Neuron (in vitro differentiated cells): ENCODE measurements around the gene RASAL2.

Source experiments
- H2AFZ ChIP-seq: one replicate; pipeline ENCODE4 v1.6.1; 2013; ENCODE audit warnings: low read depth, mild to moderate bottlenecking, inconsistent platforms, low read length, moderate library complexity
- H3K27me3 ChIP-seq: one replicate; pipeline ENCODE4 v1.6.1; 2013; ENCODE audit warnings: low read length; ENCODE audit not compliant: insufficient read depth
- H3K36me3 ChIP-seq: one replicate; pipeline ENCODE4 v1.6.1; 2013; ENCODE audit warnings: low read length; ENCODE audit not compliant: insufficient read depth
- H3K4me1 ChIP-seq: one replicate; pipeline ENCODE4 v1.6.1; 2013; ENCODE audit warnings: low read length; ENCODE audit not compliant: insufficient read depth
- H3K4me3 ChIP-seq: 2 replicates; pipeline ENCODE4 v1.5.1; 2013; ENCODE audit warnings: mild to moderate bottlenecking, low read length, moderate library complexity
- H3K9me3 ChIP-seq: one replicate; pipeline ENCODE4 v1.6.1; 2013; ENCODE audit warnings: low read length

The RASAL2 gene

DNA sequence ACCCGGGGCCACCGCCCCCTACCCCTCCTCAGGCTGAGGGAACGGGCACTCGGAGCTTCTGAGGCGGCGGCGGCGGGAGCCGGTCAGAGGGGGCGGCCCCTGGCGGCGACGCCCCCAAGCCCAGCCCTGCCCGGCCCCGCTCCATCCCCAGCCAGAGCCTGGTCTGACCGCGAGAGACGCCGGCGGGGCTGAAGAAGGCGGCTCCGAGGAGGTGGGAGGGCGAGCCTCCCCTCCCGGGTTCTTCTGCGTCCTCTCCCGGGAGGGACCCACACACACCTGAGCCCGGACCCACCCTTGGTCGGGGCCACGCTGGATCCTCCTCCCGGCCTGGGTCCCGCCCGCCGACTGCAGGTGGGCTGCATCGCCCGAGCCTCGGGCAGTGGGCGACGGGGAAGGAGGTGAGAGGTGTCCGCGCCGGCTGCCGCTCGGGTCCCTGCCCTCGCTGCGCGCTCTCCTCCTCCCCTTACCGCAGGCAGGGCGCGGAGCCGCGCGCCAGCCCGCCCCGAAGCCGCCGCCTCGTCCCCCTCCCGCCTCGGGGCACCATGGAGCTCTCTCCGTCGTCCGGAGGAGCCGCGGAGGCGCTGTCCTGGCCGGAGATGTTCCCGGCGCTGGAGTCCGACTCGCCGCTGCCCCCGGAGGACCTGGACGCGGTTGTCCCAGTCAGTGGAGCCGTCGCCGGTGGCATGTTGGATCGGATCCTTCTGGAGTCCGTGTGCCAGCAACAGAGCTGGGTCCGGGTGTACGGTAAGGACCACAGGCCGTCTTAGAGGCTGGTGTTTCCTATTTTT is at the start of gene RASAL2:
TSS of gene RASAL2 (plus strand) at position 154 of the 788 bp plus-strand sequence. CDS start at position 543, 389 bp downstream.
- peak within 1 kb of the TSS; percentile 69 for H3K4me3 ChIP-seq
- H3K4me1 ChIP-seq, result peaks cover 34% of the 10 kb centered on the region
- peak within 1 kb of the TSS; percentile 73 for H2AFZ ChIP-seq
- no peaks in the 10 kb centered on the region for H3K36me3 ChIP-seq
- no peaks in the 10 kb centered on the region for H3K9me3 ChIP-seq
- no peaks in the 10 kb centered on the region for H3K27me3 ChIP-seq

DNA sequence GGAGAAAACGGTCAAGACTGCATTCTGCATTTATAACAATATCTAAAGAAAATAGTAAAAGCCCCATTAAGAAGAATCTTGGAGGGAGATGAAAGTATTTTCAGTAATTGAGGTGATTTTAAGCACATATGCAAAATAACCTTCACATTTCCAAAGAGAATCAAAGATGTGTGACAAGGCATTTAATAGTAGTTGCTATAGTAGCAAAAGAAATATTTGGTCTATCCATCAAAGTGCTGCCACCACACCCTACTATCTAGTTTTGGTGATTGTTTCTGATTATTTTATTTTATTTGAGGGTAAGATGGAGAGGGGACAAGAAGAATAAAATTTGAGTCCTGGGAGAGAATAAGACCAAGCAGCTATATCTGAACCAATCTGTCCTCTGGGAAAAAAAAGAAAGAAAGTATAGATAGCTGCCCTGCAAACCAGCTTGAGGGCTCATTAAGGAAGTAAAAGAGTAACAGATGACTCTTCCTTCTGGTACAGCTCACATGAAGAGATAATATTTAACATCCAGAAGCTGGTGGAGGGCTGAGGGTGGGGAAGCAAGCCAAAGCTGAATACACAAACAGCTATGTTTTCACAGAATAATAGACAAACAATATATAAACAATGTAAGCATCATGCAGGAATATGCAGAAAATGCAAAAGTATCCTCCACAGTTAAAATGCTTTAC is 47.2 kb upstream of the RASAL2 start:
- Histone ChIP-seq H3K4me3 (no peak overlapping the region), H3K4me1 (peaks cover 7% of the 10 kb centered on the region), H3K36me3 (no peaks in the 10 kb centered on the region), H3K27me3 (no peaks in the 10 kb centered on the region), H3K9me3 (peaks cover 1% of the 10 kb centered on the region), H2AFZ (no peak overlapping the region)

- no peaks in the 10 kb centered on the region for H3K36me3 ChIP-seq
- H2AFZ ChIP-seq, result no peak overlapping the region
- no peak overlapping the region for H3K4me3 ChIP-seq
- peaks cover 7% of the 10 kb centered on the region for H3K4me1 ChIP-seq
- peaks cover 1% of the 10 kb centered on the region for H3K9me3 ChIP-seq
- no peaks in the 10 kb centered on the region for H3K27me3 ChIP-seq
Measured at GRCh38 chr1:178047403-178048093, 46.4 kb upstream of the RASAL2 start.

GRCh38 chr1:178048426-178048825 is 45.5 kb upstream of the RASAL2 start:
- H2AFZ ChIP-seq, result no peak overlapping the region
- H3K27me3 ChIP-seq, result no peaks in the 10 kb centered on the region
- peaks cover 13% of the 10 kb centered on the region for H3K4me1 ChIP-seq
- peaks cover 1% of the 10 kb centered on the region for H3K9me3 ChIP-seq
- H3K4me3 ChIP-seq, result no peak overlapping the region
- H3K36me3 ChIP-seq, result no peaks in the 10 kb centered on the region

DNA sequence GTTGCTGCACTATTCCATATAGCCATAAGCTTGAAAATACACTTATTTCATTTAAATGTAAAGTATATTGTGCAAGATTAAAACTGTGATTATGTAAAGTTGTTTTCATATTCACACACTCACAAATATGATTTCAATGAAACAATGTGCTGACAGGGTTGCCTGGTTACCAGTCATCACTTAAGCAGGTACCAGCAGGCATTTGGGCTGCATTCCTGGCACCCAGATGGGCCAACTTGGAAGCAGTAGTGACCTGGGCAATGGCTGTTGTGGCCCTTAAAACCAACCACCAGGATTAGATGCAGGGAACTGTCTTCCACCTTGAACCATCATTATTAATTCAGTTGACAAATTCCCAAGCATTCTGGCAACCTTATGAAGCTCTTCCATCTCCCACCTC is 45.0 kb upstream of the RASAL2 start:
- no peaks in the 10 kb centered on the region for H3K27me3 ChIP-seq
- no peaks in the 10 kb centered on the region for H3K36me3 ChIP-seq
- no peak overlapping the region for H2AFZ ChIP-seq
- H3K9me3 ChIP-seq, result no peaks in the 10 kb centered on the region
- peaks cover 15% of the 10 kb centered on the region for H3K4me1 ChIP-seq
- H3K4me3 ChIP-seq, result no peak overlapping the region

DNA sequence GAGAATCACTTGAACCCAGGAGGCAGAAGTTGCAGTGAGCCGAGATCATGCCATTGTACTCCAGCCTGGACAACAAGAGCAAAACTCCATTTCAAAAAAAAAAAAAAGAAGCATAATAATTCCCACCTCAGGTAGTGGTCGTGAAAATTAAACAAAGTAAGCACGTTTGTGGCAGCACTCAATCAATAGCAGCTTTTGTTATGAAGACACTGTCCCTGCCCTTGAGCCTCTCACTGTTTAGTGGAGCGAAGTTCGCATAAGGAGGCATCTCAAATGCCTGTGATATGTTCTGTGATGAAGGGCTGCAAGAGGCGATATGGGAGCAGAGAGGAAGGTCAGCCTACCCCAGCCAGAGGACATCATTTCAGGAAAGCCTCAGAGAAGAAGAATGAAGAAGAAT is 43.8 kb upstream of the RASAL2 start:
- Histone ChIP-seq H3K4me1 (peaks cover 15% of the 10 kb centered on the region), H2AFZ (no peak overlapping the region), H3K4me3 (no peak overlapping the region), H3K9me3 (no peaks in the 10 kb centered on the region), H3K27me3 (no peaks in the 10 kb centered on the region), H3K36me3 (no peaks in the 10 kb centered on the region)

GRCh38 chr1:178051071-178051470 is 42.8 kb upstream of the RASAL2 start:
- H3K27me3 ChIP-seq, result no peaks in the 10 kb centered on the region
- H3K9me3 ChIP-seq, result no peaks in the 10 kb centered on the region
- H3K36me3 ChIP-seq, result no peaks in the 10 kb centered on the region
- H3K4me3 ChIP-seq, result no peak overlapping the region
- H3K4me1 ChIP-seq, result peaks cover 15% of the 10 kb centered on the region
- H2AFZ ChIP-seq, result no peak overlapping the region

DNA sequence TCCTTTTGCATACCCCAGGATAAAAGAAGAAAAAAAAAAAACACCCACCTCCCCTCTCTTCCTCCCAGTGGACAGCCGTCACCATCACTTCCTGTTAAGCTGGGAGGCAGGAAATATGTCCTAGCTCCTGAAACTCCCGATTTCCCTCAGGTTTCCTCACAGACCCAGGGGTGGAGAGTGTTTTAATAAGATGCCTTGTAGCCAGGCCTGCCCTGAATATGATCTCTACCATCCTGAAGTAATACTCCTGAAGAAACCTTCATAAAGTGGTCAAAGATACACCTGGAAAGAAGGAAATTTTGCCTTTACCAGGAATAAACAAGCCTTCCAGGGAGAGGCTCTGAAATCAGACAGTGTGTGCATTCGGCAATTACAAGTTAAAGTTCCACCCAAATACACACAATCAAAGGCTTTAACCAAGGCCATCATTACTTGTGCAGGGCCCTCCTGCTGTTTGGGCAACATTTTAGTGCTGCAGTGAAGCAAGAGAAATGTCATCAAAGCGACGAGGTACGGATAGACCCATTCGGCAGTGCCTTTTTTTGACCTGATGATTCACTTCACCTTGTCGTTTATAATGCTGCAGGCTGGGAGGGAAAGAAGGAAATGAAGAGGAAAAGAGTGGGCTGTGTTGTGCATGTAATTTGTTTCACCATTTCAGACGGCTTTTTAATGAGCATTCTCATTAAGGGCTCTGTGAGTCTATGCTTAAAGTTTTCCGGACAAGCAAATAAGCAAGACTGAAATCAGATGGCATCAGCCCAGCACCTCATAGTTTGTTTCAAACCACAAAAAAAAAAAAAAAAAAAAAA is 41.0 kb upstream of the RASAL2 start:
- H3K4me3 ChIP-seq, result peak overlapping the region; percentile 24
- H2AFZ ChIP-seq, result peak overlapping the region; percentile 4
- no peaks in the 10 kb centered on the region for H3K27me3 ChIP-seq

DNA sequence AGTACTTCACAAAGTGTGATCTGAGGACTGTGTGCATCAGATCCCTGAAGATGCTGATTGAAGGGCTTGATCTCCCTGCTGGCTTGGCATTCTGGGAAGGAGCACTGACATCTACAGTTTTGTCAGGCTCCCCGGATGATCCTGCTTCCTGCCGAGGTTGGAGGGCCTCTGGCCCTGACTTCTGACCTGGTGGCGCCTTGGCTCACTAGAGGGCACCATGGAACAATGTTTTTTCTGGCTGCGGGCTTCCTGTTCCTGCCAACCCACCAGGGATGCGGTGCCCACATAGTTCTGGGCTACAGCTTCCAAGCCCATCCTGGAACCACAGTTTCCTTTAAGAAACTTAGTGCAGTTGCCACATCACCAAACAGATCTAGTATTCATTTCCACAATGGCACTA is 38.8 kb upstream of the RASAL2 start:
- peaks cover 14% of the 10 kb centered on the region for H3K4me1 ChIP-seq

More for the DNA sequence above, 41.0 kb upstream of the RASAL2 start:
- Histone ChIP-seq H3K36me3 (no peaks in the 10 kb centered on the region), H3K4me1 (peaks cover 7% of the 10 kb centered on the region), H3K9me3 (no peaks in the 10 kb centered on the region)

DNA sequence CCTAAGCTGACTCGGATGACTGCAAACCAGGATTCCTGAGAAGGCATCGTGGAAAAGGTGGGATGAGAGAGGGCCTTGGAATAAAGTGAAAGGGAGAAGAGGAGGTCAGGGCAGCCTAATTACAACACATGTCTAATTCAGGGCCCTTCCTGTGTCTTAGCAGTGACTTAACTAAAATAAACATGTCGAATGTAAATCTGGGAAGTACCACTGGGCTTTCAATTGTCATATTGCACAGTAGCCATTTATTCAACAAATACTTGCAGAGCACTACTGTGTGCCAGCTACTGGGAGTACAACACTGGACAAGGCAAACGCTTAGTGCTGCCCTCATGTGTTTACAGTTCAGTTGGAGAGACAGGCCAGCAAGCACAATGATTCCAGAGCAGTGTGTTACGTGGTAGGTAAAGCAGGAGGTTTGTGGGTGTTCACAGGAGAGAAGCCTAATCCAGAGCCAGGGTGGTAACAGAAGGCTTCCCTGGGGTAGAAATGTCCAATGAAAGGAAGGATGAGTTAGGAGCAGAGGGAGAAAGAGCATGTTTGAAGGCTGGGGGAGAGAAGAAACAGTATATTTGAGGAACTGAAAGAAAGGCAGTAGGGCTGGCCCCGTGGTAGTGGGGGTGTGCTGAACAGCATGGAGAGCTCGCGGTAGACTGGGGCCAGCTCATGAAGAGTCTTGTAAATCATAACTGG is 38.0 kb upstream of the RASAL2 start:
- H3K4me3 ChIP-seq, result no peak overlapping the region
- H3K27me3 ChIP-seq, result no peaks in the 10 kb centered on the region
- H2AFZ ChIP-seq, result no peak overlapping the region
- peaks cover 17% of the 10 kb centered on the region for H3K4me1 ChIP-seq
- no peaks in the 10 kb centered on the region for H3K9me3 ChIP-seq
- no peaks in the 10 kb centered on the region for H3K36me3 ChIP-seq

More for the DNA sequence above, 38.8 kb upstream of the RASAL2 start:
- H3K27me3 ChIP-seq, result no peaks in the 10 kb centered on the region
- no peak overlapping the region for H3K4me3 ChIP-seq
- H3K36me3 ChIP-seq, result no peaks in the 10 kb centered on the region
- H3K9me3 ChIP-seq, result no peaks in the 10 kb centered on the region
- no peak overlapping the region for H2AFZ ChIP-seq

- no peak overlapping the region for H2AFZ ChIP-seq
- H3K36me3 ChIP-seq, result no peaks in the 10 kb centered on the region
- H3K9me3 ChIP-seq, result no peaks in the 10 kb centered on the region
- H3K27me3 ChIP-seq, result no peaks in the 10 kb centered on the region
- no peak overlapping the region for H3K4me3 ChIP-seq
- peaks cover 22% of the 10 kb centered on the region for H3K4me1 ChIP-seq
Measured at GRCh38 chr1:178057141-178057765, 36.7 kb upstream of the RASAL2 start.
